ENCODE measurements around the gene HECW1. TPM values are rescaled to one million over a fixed set of nuclear protein-coding genes. Genes with fewer than 3 reads are reported as not detected.
A peak's percentile ranks its signal among the peaks of the same experiment; 100 is the strongest.

HECW1 gene
- total RNA-seq, 1 donor: 2.9 TPM

GRCh38 chr7:43117861-43118260 lies 5.4 kb downstream of the HECW1 start:
- no peak for DNase-seq (ENCODE audit: insufficient read length, low spot score, missing footprints)

GRCh38 chr7:43118313-43118712 lies 5.9 kb downstream of the HECW1 start:
- Histone ChIP-seq H3K79me2 (ENCODE audit: insufficient read depth, low read length) (no peaks in the 10 kb centered on the region), H2AFZ (ENCODE audit: low read length) (no peak overlapping the region), H3K36me3 (ENCODE audit: insufficient read depth, low read length) (no peaks in the 10 kb centered on the region), H3K27ac (ENCODE audit: low read depth, low read length) (no peak overlapping the region), H4K20me1 (ENCODE audit: insufficient read depth, low read length) (peaks cover 2% of the 10 kb centered on the region), H3K4me1 (ENCODE audit: insufficient read depth, low read length) (peaks cover 5% of the 10 kb centered on the region), H3K4me3 (ENCODE audit: insufficient read depth, low read length) (no peak overlapping the region), H3K4me2 (ENCODE audit: insufficient read depth, low read length) (no peak overlapping the region), H3K27me3 (ENCODE audit: insufficient read depth, low read length) (peaks cover 80% of the 10 kb centered on the region), H3K9me3 (ENCODE audit: low read depth, low read length) (no peaks in the 10 kb centered on the region)
- no peak for TF ChIP-seq CTCF (IDR thresholded peaks at IDR 0.05; ENCODE audit: extremely low read depth, low read depth, low read length)
- no peak for DNase-seq (ENCODE audit: insufficient read length, low spot score, missing footprints)

More at GRCh38 chr7:43117861-43118260, 5.4 kb downstream of the HECW1 start:
- Histone ChIP-seq H3K4me3 (ENCODE audit: insufficient read depth, low read length) (no peak overlapping the region), H3K79me2 (ENCODE audit: insufficient read depth, low read length) (no peaks in the 10 kb centered on the region), H3K27me3 (ENCODE audit: insufficient read depth, low read length) (peaks cover 80% of the 10 kb centered on the region), H4K20me1 (ENCODE audit: insufficient read depth, low read length) (peaks cover 2% of the 10 kb centered on the region), H3K9me3 (ENCODE audit: low read depth, low read length) (no peaks in the 10 kb centered on the region), H3K4me2 (ENCODE audit: insufficient read depth, low read length) (no peak overlapping the region), H3K36me3 (ENCODE audit: insufficient read depth, low read length) (no peaks in the 10 kb centered on the region), H2AFZ (ENCODE audit: low read length) (no peak overlapping the region), H3K27ac (ENCODE audit: low read depth, low read length) (no peak overlapping the region), H3K4me1 (ENCODE audit: insufficient read depth, low read length) (peaks cover 5% of the 10 kb centered on the region)
- no peak for TF ChIP-seq CTCF (IDR thresholded peaks at IDR 0.05; ENCODE audit: extremely low read depth, low read depth, low read length)

GRCh38 chr7:43119371-43120075 lies 7.1 kb downstream of the HECW1 start:
- Histone ChIP-seq H3K36me3 (ENCODE audit: insufficient read depth, low read length) (no peaks in the 10 kb centered on the region), H3K27ac (ENCODE audit: low read depth, low read length) (no peak overlapping the region), H3K27me3 (ENCODE audit: insufficient read depth, low read length) (peaks cover 75% of the 10 kb centered on the region), H3K79me2 (ENCODE audit: insufficient read depth, low read length) (no peaks in the 10 kb centered on the region), H2AFZ (ENCODE audit: low read length) (no peak overlapping the region), H3K4me3 (ENCODE audit: insufficient read depth, low read length) (no peak overlapping the region), H3K9me3 (ENCODE audit: low read depth, low read length) (no peaks in the 10 kb centered on the region), H3K4me1 (ENCODE audit: insufficient read depth, low read length) (peaks cover 5% of the 10 kb centered on the region), H4K20me1 (ENCODE audit: insufficient read depth, low read length) (no peaks in the 10 kb centered on the region), H3K4me2 (ENCODE audit: insufficient read depth, low read length) (peak overlapping the region; percentile 50)
- peak; percentile 83 for DNase-seq (ENCODE audit: insufficient read length, low spot score, missing footprints)
- TF ChIP-seq CTCF (IDR thresholded peaks at IDR 0.05; ENCODE audit: extremely low read depth, low read depth, low read length): no peak

- H3K9me3 ChIP-seq (ENCODE audit: low read depth, low read length): no peaks in the 10 kb centered on the region
- no peak for TF ChIP-seq CTCF (IDR thresholded peaks at IDR 0.05; ENCODE audit: extremely low read depth, low read depth, low read length)
- no peak overlapping the region for H3K4me2 ChIP-seq (ENCODE audit: insufficient read depth, low read length)
Observed at GRCh38 chr7:43121973-43122372, 9.5 kb downstream of the HECW1 start.

More at GRCh38 chr7:43121973-43122372, 9.5 kb downstream of the HECW1 start:
- H3K4me3 ChIP-seq (ENCODE audit: insufficient read depth, low read length): no peak overlapping the region
- H3K27ac ChIP-seq (ENCODE audit: low read depth, low read length): no peak overlapping the region
- H3K27me3 ChIP-seq (ENCODE audit: insufficient read depth, low read length): peaks cover 56% of the 10 kb centered on the region
- no peak overlapping the region for H2AFZ ChIP-seq (ENCODE audit: low read length)
- no peaks in the 10 kb centered on the region for H3K79me2 ChIP-seq (ENCODE audit: insufficient read depth, low read length)
- no peaks in the 10 kb centered on the region for H4K20me1 ChIP-seq (ENCODE audit: insufficient read depth, low read length)
- peaks cover 5% of the 10 kb centered on the region for H3K4me1 ChIP-seq (ENCODE audit: insufficient read depth, low read length)
- no peak for DNase-seq (ENCODE audit: insufficient read length, low spot score, missing footprints)
- no peaks in the 10 kb centered on the region for H3K36me3 ChIP-seq (ENCODE audit: insufficient read depth, low read length)
